Astrocyte of the hippocampus (primary cell): Measurements from ENCODE around the gene DNHD1.

ENCODE experiments used
- DNase-seq: peaks from one replicate; pipeline ENCODE4 v3.0.0; 2011; ENCODE audit warnings: low read depth, low spot score

The DNHD1 gene

GRCh38 chr11:6531267-6531752 is 34.2 kb downstream of the DNHD1 start:
- DNase-seq: peak; percentile 76

- no peak for DNase-seq
Observed at GRCh38 chr11:6538456-6538855, 41.4 kb downstream of the DNHD1 start.

GRCh38 chr11:6538945-6539344 is 41.9 kb downstream of the DNHD1 start:
- no peak for DNase-seq

GRCh38 chr11:6539748-6540268 is 42.7 kb downstream of the DNHD1 start:
- DNase-seq: no peak

GRCh38 chr11:6541356-6541755 is 44.3 kb downstream of the DNHD1 start:
- DNase-seq: no peak

- DNase-seq: no peak
Observed at GRCh38 chr11:6542727-6543126, 45.6 kb downstream of the DNHD1 start.

GRCh38 chr11:6544921-6545850 is 48.1 kb downstream of the DNHD1 start:
- DNase-seq: peak; percentile 50

- DNase-seq: no peak
Observed at GRCh38 chr11:6545917-6546605, 49.0 kb downstream of the DNHD1 start.

GRCh38 chr11:6546735-6547134 is 49.7 kb downstream of the DNHD1 start:
- no peak for DNase-seq

GRCh38 chr11:6547177-6547576 is 50.1 kb downstream of the DNHD1 start:
- no peak for DNase-seq

GRCh38 chr11:6548121-6548520 is 51.0 kb downstream of the DNHD1 start:
- DNase-seq: no peak

GRCh38 chr11:6548641-6549040 is 51.6 kb downstream of the DNHD1 start:
- DNase-seq: no peak

GRCh38 chr11:6553634-6554033 is 56.6 kb downstream of the DNHD1 start:
- DNase-seq: no peak

GRCh38 chr11:6554828-6555706 is 58.0 kb downstream of the DNHD1 start:
- no peak for DNase-seq

- DNase-seq: no peak
Observed at GRCh38 chr11:6556139-6556949, 59.3 kb downstream of the DNHD1 start.

GRCh38 chr11:6557063-6557462 is 60.0 kb downstream of the DNHD1 start:
- no peak for DNase-seq

GRCh38 chr11:6557761-6558674 is 60.9 kb downstream of the DNHD1 start:
- DNase-seq: no peak

GRCh38 chr11:6559369-6559768 is 62.3 kb downstream of the DNHD1 start:
- DNase-seq: no peak

- DNase-seq: no peak
Observed at GRCh38 chr11:6561288-6561687, 64.2 kb downstream of the DNHD1 start.
